ENCODE data around the gene CPE. TPM values are rescaled to one million over a fixed set of nuclear protein-coding genes. Genes with fewer than 3 reads are reported as not detected.

Gene CPE
- total and polyA plus RNA-seq, 4 donors, result 3.0 to 5.6 (median 4.5) TPM

DNA sequence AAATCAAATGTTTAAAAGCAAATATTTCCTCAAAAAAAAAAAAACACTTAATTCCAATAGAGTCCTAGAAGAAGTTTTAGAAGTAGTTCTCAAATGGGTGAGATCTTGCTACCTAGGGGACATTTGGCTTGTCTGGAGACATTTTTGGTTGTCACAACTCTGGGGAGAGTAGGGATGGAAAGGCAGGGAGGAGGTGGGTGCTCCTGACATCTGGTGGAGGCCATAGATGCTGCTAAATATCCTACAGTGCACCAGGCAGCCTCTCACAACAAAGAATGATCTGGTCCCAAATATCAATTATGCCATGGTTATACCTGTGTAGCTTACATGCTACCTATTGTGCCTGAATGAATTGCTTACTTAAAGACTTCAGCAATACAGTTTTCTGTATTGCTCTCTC is 46.8 kb downstream of the CPE start (continued):
- TF ChIP-seq, protein P1, sequence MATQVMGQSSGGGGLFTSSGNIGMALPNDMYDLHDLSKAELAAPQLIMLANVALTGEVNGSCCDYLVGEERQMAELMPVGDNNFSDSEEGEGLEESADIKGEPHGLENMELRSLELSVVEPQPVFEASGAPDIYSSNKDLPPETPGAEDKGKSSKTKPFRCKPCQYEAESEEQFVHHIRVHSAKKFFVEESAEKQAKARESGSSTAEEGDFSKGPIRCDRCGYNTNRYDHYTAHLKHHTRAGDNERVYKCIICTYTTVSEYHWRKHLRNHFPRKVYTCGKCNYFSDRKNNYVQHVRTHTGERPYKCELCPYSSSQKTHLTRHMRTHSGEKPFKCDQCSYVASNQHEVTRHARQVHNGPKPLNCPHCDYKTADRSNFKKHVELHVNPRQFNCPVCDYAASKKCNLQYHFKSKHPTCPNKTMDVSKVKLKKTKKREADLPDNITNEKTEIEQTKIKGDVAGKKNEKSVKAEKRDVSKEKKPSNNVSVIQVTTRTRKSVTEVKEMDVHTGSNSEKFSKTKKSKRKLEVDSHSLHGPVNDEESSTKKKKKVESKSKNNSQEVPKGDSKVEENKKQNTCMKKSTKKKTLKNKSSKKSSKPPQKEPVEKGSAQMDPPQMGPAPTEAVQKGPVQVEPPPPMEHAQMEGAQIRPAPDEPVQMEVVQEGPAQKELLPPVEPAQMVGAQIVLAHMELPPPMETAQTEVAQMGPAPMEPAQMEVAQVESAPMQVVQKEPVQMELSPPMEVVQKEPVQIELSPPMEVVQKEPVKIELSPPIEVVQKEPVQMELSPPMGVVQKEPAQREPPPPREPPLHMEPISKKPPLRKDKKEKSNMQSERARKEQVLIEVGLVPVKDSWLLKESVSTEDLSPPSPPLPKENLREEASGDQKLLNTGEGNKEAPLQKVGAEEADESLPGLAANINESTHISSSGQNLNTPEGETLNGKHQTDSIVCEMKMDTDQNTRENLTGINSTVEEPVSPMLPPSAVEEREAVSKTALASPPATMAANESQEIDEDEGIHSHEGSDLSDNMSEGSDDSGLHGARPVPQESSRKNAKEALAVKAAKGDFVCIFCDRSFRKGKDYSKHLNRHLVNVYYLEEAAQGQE (IDR thresholded peaks at IDR 0.05), result no peak
- no peak for TF ChIP-seq FOXA2 (IDR thresholded peaks at IDR 0.05)
- TF ChIP-seq, protein P2, sequence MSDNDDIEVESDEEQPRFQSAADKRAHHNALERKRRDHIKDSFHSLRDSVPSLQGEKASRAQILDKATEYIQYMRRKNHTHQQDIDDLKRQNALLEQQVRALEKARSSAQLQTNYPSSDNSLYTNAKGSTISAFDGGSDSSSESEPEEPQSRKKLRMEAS (IDR thresholded peaks at IDR 0.05), result no peak
- no peak for TF ChIP-seq TAF1 (conservative IDR thresholded peaks at IDR 0.05)

- Histone ChIP-seq H3K27me3 (ENCODE audit: control insufficient read depth in 4 of 4, insufficient read depth in 4 of 4, low read length in 3 of 4) (no peaks in the 10 kb centered on the region), H3K9ac (ENCODE audit: low read depth in 1 of 2, low read length in 2 of 2) (no peak overlapping the region), H3K36me3 (ENCODE audit: control insufficient read depth in 4 of 4, insufficient read depth in 3 of 4, low read depth in 1 of 4, low read length in 3 of 4) (no peaks in the 10 kb centered on the region), H3K4me1 (ENCODE audit: control insufficient read depth in 4 of 4, insufficient read depth in 4 of 4, low read length in 3 of 4) (no peaks in the 10 kb centered on the region), H3K4me3 (ENCODE audit: low read depth in 1 of 3, low read length in 3 of 3) (no peak overlapping the region), H3K9me3 (ENCODE audit: control insufficient read depth in 4 of 4, low read length in 3 of 4) (peaks cover 0 to 6% (median 2%) of the 10 kb centered on the region in 4 donors), H3K27ac (ENCODE audit: low read depth in 1 of 2, low read length in 2 of 2) (no peak overlapping the region)
- WGBS, result 92% methylated on average over 1 of the region's 1 CpG
- TF ChIP-seq HNF4A (conservative IDR thresholded peaks at IDR 0.05) (no peak), FOXA1 (IDR thresholded peaks at IDR 0.05) (no peak), SP1 (IDR thresholded peaks at IDR 0.05) (no peak), JUND (IDR thresholded peaks at IDR 0.05) (no peak), RXRA (IDR thresholded peaks at IDR 0.05) (no peak), YY1 (IDR thresholded peaks at IDR 0.05) (no peak)
- TF ChIP-seq, protein P1 (IDR thresholded peaks at IDR 0.05), result no peak
- TF ChIP-seq, protein P3, sequence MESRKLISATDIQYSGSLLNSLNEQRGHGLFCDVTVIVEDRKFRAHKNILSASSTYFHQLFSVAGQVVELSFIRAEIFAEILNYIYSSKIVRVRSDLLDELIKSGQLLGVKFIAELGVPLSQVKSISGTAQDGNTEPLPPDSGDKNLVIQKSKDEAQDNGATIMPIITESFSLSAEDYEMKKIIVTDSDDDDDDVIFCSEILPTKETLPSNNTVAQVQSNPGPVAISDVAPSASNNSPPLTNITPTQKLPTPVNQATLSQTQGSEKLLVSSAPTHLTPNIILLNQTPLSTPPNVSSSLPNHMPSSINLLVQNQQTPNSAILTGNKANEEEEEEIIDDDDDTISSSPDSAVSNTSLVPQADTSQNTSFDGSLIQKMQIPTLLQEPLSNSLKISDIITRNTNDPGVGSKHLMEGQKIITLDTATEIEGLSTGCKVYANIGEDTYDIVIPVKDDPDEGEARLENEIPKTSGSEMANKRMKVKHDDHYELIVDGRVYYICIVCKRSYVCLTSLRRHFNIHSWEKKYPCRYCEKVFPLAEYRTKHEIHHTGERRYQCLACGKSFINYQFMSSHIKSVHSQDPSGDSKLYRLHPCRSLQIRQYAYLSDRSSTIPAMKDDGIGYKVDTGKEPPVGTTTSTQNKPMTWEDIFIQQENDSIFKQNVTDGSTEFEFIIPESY (IDR thresholded peaks at IDR 0.05), result no peak
- no peak for DNase-seq (ENCODE audit: low spot score)
Measured at GRCh38 chr4:165426331-165426730, 47.5 kb downstream of the CPE start.

GRCh38 chr4:165426823-165427222 is 48.0 kb downstream of the CPE start:
- H3K9ac ChIP-seq (ENCODE audit: low read depth in 1 of 2, low read length in 2 of 2), result no peak overlapping the region
- H3K27ac ChIP-seq (ENCODE audit: low read depth in 1 of 2, low read length in 2 of 2), result no peak overlapping the region
- WGBS, result 55% methylated on average over 3 of the region's 3 CpGs
- TF ChIP-seq, protein P4, sequence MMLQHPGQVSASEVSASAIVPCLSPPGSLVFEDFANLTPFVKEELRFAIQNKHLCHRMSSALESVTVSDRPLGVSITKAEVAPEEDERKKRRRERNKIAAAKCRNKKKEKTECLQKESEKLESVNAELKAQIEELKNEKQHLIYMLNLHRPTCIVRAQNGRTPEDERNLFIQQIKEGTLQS (IDR thresholded peaks at IDR 0.05), result no peak
- TF ChIP-seq JUND (IDR thresholded peaks at IDR 0.05), result no peak
- no peaks in the 10 kb centered on the region for H3K4me1 ChIP-seq (ENCODE audit: control insufficient read depth in 4 of 4, insufficient read depth in 4 of 4, low read length in 3 of 4)
- H3K4me3 ChIP-seq (ENCODE audit: low read depth in 1 of 3, low read length in 3 of 3), result no peak overlapping the region
- no peaks in the 10 kb centered on the region for H3K27me3 ChIP-seq (ENCODE audit: control insufficient read depth in 4 of 4, insufficient read depth in 4 of 4, low read length in 3 of 4)
- no peaks in the 10 kb centered on the region for H3K36me3 ChIP-seq (ENCODE audit: control insufficient read depth in 4 of 4, insufficient read depth in 3 of 4, low read depth in 1 of 4, low read length in 3 of 4)
- DNase-seq (ENCODE audit: low spot score), result no peak
- peaks cover 0 to 6% (median 2%) of the 10 kb centered on the region in 4 donors for H3K9me3 ChIP-seq (ENCODE audit: control insufficient read depth in 4 of 4, low read length in 3 of 4)
